ENCODE results near the gene PLCL2.
"Not testable (repeated sequence)": the region's sequence is repeated elsewhere in the genome, so short reads cannot be mapped to it uniquely, and the experiment has no call there.

Gene PLCL2

GRCh38 chr3:17120115-17120514 is 235.4 kb downstream of the PLCL2 start:
- no peak for DNase-seq (ENCODE audit: low spot score)

- no peak for DNase-seq (ENCODE audit: low spot score)
These were observed 236.6 kb downstream of the PLCL2 start for GRCh38 chr3:17121336-17121735.

DNA sequence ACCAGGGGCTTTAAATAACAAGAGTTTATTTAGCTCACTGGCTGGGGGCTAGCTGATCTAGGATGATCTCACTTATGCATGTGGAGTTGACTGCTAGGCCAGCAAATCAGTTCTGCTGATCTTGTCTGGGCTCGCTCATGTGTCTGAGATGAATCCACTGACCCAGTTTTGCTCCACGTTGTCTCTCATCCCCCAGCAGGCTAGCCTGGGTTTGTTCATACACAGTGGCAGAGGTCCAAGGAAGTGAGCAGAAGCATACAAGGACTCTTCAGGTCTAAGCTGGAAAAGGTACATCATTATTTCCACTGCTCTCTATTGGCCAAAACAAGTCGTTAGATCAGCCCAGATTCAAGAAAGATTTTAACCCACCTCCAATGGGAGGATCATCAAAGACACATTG is 238.0 kb downstream of the PLCL2 start:
- DNase-seq (ENCODE audit: low spot score) = no peak

- DNase-seq (ENCODE audit: low spot score) = no peak
These were observed 241.1 kb downstream of the PLCL2 start for GRCh38 chr3:17125738-17126442.

DNA sequence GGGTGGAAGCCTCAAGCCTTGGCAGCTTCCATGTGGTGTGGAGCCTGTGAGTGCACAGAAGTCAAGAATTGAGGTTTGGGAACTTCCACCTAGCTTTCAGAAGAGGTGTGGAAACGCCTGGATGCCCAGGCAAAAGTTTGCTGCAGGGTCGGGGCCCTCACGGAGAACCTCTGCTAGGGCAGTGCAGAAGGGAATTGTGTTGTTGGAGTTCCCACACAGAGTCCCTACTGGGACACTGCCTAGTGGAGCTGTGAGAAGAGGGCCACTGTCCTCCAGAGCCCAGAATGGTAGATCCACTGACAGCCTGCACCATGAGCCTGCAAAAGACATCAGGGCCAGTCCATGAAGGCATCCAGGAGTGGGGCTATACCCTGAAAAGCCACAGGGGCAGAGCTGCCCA is 243.9 kb downstream of the PLCL2 start:
- DNase-seq (ENCODE audit: low spot score) = not testable (repeated sequence)

- DNase-seq (ENCODE audit: low spot score) = no peak
These were observed 244.8 kb downstream of the PLCL2 start for GRCh38 chr3:17129556-17129955.

DNA sequence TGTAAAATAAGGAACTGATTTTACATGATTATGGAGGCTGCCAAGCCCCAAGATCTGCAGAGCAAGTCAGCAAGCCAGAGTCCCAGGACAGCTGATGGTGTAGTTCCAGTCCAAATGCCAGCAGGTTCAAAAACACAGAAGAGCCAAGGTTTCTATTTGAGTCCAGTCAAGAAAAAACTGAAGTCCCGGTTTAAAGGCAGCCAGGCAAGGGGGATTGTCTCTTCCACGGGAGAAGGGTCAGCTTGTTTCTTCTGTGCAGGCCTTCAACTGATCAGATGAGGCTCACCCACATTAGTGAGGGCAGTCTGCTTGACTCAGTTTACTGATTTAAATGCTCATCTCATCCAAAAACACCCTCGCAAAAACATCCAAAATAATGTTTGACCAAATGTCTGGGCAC is 246.2 kb downstream of the PLCL2 start:
- DNase-seq (ENCODE audit: low spot score) = no peak

DNA sequence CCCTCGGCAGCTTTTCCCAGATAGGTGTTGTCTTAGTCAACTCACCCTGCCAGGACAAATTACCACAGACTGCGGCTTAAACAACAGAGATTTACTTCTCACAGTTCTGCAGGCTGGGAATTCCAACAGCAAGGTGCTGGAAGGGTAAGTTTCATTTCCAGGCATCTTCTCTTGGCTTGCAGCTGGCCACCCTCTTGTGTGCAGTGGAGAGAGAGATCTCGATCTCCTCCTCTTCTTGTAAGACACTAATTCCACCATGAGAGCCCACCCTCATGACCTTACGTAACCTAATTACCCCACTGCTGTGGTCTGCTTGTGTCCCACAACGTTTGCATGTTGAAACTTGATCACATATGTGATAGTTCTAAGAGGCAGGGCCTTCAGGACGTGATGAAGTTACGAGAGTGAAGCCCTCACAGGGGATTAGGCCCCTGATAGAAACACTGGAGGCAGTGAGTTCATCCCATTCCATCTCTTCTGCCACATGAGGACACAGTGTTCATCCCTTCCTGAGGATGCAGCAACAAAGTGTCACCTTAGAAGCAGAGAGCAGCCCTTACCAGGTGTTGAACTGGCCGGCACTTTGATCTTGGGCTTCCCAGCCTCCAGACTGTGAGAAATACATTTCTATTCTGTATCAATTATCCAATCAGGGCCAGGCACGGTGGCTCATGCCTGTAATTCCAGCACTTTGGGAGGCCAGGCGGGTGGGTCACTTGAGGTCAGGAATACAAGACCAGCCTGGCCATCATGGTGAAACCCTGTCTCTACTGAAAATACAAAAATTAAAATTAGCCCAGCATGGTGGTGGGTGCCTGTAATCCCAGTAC is 247.7 kb downstream of the PLCL2 start:
- DNase-seq (ENCODE audit: low spot score) = no peak

GRCh38 chr3:17133632-17134545 is 249.1 kb downstream of the PLCL2 start:
- no peak for DNase-seq (ENCODE audit: low spot score)

DNA sequence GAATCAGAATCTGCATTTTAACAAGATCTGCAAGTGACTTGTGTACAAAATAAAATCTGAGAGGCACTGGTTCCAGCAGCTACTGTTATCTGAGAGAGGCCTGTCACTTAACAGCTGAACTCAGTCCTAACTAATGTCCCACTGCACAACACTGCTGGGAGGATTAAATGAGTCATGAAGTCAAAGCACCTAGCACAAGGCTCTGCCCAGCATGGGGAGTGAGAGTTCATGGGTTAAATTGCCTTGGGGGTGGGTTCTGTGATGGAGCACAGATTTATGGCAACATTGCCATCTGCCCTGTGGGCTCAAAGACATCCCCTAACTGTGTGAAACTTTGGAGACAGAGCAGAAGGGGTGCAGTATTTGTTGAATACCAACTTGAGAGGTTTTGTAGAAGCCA is 250.9 kb downstream of the PLCL2 start:
- DNase-seq (ENCODE audit: low spot score) = no peak

- DNase-seq (ENCODE audit: low spot score) = no peak
These were observed 251.5 kb downstream of the PLCL2 start for GRCh38 chr3:17136136-17136721.

DNA sequence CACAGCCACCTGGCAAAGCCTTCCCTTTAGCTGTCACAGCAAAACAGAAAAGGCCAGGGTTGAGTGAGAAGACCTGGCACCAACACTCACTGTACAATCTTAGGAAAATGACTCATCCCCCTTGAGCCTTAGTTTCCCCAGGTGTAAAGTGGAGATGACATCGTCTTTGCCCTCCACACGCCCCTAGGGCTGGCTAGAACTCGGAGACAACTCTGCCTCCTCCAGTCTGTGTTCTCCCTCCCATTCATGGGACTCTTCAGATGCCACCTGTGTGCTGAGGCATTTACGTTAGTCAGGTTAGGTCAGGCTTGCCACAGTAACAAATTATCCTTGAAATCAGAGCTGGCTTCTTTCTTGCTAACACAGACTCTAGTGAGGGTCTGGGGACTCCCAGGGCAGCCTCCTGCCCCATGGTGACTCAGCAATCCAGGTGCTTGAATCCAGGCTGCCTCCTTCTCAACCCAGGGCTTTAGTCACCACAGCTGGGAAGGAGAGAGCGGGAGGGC is 252.6 kb downstream of the PLCL2 start:
- DNase-seq (ENCODE audit: low spot score) = no peak

DNA sequence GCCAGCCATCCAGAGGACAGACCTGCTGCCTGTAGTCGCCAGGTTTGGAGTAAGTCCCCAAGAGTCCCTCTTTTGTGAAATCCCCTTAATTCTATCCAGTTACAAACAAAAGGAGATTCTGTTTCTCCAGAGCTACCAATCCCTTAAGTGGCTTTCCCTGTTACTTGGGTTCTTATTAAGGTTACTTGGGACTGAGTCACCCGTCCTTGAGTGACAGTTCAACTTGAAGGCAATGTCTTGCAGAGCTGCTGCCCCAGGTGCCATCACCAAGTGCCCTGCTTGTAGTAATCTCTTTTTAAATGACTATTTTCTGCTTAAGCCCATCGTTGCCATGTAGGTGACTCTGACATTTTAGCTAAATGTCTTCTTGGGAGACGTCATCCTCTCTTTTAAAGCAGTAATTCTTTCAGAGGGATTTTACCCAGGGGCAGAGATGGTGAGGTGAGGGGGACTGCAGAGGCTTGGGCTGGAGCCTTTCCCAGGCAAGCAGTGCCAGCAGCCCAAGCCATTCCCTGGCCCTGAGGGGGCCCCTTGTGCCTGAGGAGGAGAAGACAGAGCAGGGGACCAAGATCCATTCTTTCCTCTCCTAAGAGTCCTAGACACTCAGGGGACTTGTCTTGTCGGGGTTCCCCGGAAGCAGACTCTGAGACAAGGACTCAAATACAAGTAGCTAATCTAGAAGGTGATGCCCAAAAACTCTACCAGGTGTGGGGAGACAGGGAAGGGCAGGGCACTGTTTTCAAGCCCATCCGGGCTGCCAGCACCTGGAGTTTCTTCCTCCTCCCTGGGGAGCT is 253.7 kb downstream of the PLCL2 start:
- DNase-seq (ENCODE audit: low spot score) = no peak

All from hematopoietic multipotent progenitor cell treated with erythropoietin and hydrocortisone succinate and interleukin-3 and kit ligand, for 15 days (in vitro differentiated cells).